HAP-1 (cell line): Measurements from ENCODE around the gene MAP3K5.

Experiments used
- DNase-seq, 2 experiments: peaks; one replicate each; pipeline ENCODE4 v3.0.0-alpha.2; 2016 to 2020; ENCODE audit warnings: low spot score in 2 of 2
- H3K27me3 ChIP-seq: fragments of 250-450 bp; sonication (Bioruptor Pico); 2 replicates; pipeline ENCODE4 v1.5.1; 2020; ENCODE audit warnings: low read depth, mild to moderate bottlenecking, moderate library complexity
- H3K36me3 ChIP-seq: fragments of 250-450 bp; sonication (Bioruptor Pico); replicated peaks from 2 replicates; pipeline ENCODE4 v1.5.1; 2020; ENCODE audit warnings: mild to moderate bottlenecking
- H3K4me1 ChIP-seq: fragments of 250-450 bp; sonication (Bioruptor Pico); 2 replicates; pipeline ENCODE4 v1.5.1; 2020; ENCODE audit warnings: mild to moderate bottlenecking
- H3K4me3 ChIP-seq: fragments of 250-450 bp; sonication (Bioruptor Pico); 2 replicates; pipeline ENCODE4 v1.5.1; 2020; ENCODE audit warnings: mild to moderate bottlenecking, moderate library complexity
- H3K9me3 ChIP-seq: fragments of 250-450 bp; sonication (Bioruptor Pico); 2 replicates; pipeline ENCODE4 v1.5.1; 2020; ENCODE audit warnings: mild to moderate bottlenecking, moderate library complexity
- in situ Hi-C: fragments of 300-500 bp; cut with MboI; formaldehyde crosslinking; loops from 3 replicates; pipeline ENCODE4 v1.14.3; 2020; ENCODE audit warnings: low sequenced_read_pairs, inconsistent platforms, mixed read lengths

MAP3K5 gene

GRCh38 chr6:136744889-136745288 lies 47.4 kb downstream of the MAP3K5 start:
- in situ Hi-C loops = no loop called here

DNA sequence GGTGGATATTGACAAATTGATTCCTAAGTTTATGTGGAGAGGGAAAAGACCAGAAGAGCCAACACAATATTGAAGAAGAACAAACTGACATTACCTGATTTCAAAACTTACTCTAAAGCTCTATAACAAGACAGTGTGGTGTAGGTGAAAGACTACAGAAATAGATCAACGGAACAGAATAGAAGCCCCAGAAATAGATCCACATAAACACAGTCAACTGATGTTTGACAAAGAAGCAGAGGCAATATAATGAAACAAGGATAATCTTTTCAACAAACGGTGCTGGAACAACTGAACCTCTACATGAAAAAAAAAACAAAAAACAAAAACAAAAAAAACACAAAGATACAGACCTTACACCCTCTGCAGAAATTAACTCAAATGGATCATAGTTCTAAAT lies 50.2 kb downstream of the MAP3K5 start:
- no peak for DNase-seq
- Histone ChIP-seq H3K36me3 (no peaks in the 10 kb centered on the region), H3K9me3 (no peaks in the 10 kb centered on the region), H3K27me3 (no peaks in the 10 kb centered on the region), H3K4me3 (no peak overlapping the region), H3K4me1 (peaks cover 19% of the 10 kb centered on the region)
- in situ Hi-C loops = no loop called here

More at GRCh38 chr6:136744889-136745288, 47.4 kb downstream of the MAP3K5 start:
- DNase-seq = no peak
- no peak overlapping the region for H3K4me3 ChIP-seq
- H3K4me1 ChIP-seq = peaks cover 19% of the 10 kb centered on the region
- no peaks in the 10 kb centered on the region for H3K27me3 ChIP-seq
- no peaks in the 10 kb centered on the region for H3K36me3 ChIP-seq
- H3K9me3 ChIP-seq = no peaks in the 10 kb centered on the region

GRCh38 chr6:136740050-136740974 lies 52.0 kb downstream of the MAP3K5 start:
- H3K27me3 ChIP-seq = no peaks in the 10 kb centered on the region
- H3K9me3 ChIP-seq = no peaks in the 10 kb centered on the region
- no peak for DNase-seq
- H3K4me1 ChIP-seq = peaks cover 11% of the 10 kb centered on the region
- H3K36me3 ChIP-seq = no peaks in the 10 kb centered on the region
- no peak overlapping the region for H3K4me3 ChIP-seq
- in situ Hi-C loops = no loop called here

DNA sequence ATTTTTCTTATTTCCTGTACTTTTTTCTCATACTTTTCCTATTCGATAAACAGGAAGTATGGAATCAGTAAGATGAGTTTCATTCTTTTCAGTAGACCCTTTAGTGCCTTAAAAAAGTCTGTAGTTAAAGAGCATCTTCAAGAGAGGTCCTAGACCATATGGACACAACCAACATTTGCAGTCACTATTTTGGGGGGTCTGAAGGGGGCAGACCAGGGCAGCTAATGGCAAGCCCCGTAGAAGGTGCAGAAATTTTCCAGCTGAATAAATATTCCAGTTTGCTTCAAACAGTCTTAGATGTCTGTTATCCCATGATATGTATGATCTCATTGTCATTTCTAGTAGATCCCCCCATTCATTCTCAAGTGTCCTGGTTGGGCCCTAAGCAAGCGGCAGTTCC lies 52.8 kb downstream of the MAP3K5 start:
- DNase-seq = no peak
- H3K9me3 ChIP-seq = no peaks in the 10 kb centered on the region
- no peaks in the 10 kb centered on the region for H3K27me3 ChIP-seq
- in situ Hi-C loops = no loop called here
- no peaks in the 10 kb centered on the region for H3K36me3 ChIP-seq
- H3K4me3 ChIP-seq = no peak overlapping the region
- peaks cover 11% of the 10 kb centered on the region for H3K4me1 ChIP-seq

GRCh38 chr6:136739071-136739470 lies 53.2 kb downstream of the MAP3K5 start:
- no peaks in the 10 kb centered on the region for H3K36me3 ChIP-seq
- H3K9me3 ChIP-seq = no peaks in the 10 kb centered on the region
- no peaks in the 10 kb centered on the region for H3K27me3 ChIP-seq
- peaks cover 11% of the 10 kb centered on the region for H3K4me1 ChIP-seq
- H3K4me3 ChIP-seq = no peak overlapping the region
- DNase-seq = no peak
- in situ Hi-C loops = no loop called here

DNA sequence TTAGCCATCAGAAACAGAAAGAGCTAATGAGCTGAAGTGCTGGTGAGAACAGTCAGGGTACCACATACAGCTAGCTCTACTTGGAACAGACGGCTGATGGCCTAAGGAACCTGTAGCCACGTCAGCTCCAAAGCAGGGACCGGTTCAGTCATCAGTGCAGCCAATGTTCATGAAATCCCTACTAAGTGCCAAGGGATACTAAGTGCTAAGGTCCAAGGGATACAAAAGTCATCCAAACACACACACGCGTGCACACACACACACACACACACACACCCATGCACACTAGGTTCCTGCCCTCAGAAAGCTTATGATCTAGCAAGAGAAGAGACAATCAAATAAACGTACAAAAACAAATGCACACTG lies 53.6 kb downstream of the MAP3K5 start:
- no peak for DNase-seq
- Histone ChIP-seq H3K27me3 (no peaks in the 10 kb centered on the region), H3K4me3 (no peak overlapping the region), H3K4me1 (peaks cover 11% of the 10 kb centered on the region), H3K36me3 (no peaks in the 10 kb centered on the region), H3K9me3 (no peaks in the 10 kb centered on the region)
- in situ Hi-C loops = no loop called here

- no peaks in the 10 kb centered on the region for H3K9me3 ChIP-seq
- H3K4me3 ChIP-seq = no peak overlapping the region
- in situ Hi-C loops = no loop called here
- DNase-seq = no peak
- H3K27me3 ChIP-seq = no peaks in the 10 kb centered on the region
- peaks cover 11% of the 10 kb centered on the region for H3K4me1 ChIP-seq
- H3K36me3 ChIP-seq = no peaks in the 10 kb centered on the region
These were observed 54.2 kb downstream of the MAP3K5 start for GRCh38 chr6:136737871-136738691.

GRCh38 chr6:136737374-136737844 lies 54.9 kb downstream of the MAP3K5 start:
- no peak for DNase-seq
- H3K36me3 ChIP-seq = no peaks in the 10 kb centered on the region
- in situ Hi-C loops = no loop called here
- no peak overlapping the region for H3K4me3 ChIP-seq
- H3K27me3 ChIP-seq = no peaks in the 10 kb centered on the region
- H3K4me1 ChIP-seq = peaks cover 11% of the 10 kb centered on the region
- no peaks in the 10 kb centered on the region for H3K9me3 ChIP-seq

DNA sequence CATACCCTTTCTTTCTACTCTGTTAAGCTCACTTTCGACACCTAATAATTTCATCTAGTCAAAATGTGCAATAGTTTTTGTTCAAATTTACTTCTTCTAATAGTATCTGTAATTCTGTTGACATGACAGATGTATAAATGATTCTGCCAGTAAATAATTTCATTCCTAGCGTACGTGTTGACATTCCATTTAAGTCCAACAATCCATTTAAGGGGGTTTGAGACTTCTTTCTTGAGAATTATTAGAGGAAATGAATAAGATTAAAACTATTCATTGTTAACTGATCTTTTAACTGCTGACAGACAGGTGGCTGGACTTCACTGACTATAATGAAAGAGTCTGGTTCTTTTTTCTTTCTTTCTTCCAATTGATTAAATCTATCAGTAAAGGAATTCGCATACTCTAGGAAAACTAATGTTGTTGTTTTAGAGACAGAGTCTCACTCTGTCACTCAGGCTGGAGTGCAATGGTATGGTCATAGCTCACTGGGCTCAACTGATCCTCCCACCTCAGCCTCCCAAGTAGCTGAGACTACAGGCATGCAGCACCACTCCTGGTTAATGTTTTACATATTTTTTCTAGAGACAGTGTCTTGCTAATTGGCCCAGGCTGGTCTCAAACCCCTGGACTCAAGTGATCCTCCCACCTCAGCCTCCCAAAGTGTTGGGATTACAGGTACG lies 55.9 kb downstream of the MAP3K5 start:
- Histone ChIP-seq H3K4me3 (no peak overlapping the region), H3K36me3 (no peaks in the 10 kb centered on the region), H3K9me3 (no peaks in the 10 kb centered on the region), H3K27me3 (no peaks in the 10 kb centered on the region), H3K4me1 (peaks cover 11% of the 10 kb centered on the region)
- no peak for DNase-seq
- in situ Hi-C loops = no loop called here

GRCh38 chr6:136734977-136735376 lies 57.3 kb downstream of the MAP3K5 start:
- Histone ChIP-seq H3K4me1 (peaks cover 3% of the 10 kb centered on the region; the same call in 1 of the 2 replicates), H3K36me3 (no peaks in the 10 kb centered on the region), H3K9me3 (no peaks in the 10 kb centered on the region), H3K4me3 (no peak overlapping the region), H3K27me3 (no peaks in the 10 kb centered on the region)
- in situ Hi-C loops = no loop called here
- DNase-seq = no peak

DNA sequence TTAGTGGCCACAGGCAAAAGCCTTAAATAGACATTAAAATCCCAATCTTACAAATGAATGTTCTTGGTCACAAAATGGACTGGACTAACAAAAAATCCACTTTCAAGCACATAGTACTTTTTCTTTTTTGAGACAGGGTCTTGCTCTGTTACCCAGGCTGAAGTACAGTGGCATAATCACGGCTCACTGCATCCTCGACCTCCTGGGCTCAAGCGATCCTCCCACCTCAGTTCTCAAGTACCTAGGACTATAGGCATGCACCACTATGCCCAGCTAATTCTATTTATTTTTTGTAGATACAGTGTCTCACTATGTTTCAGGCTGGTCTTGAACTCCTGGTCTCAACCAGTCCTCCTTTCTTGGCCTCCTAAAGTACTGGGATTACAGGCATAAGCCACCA lies 59.4 kb downstream of the MAP3K5 start:
- in situ Hi-C loops = no loop called here
- H3K27me3 ChIP-seq = no peaks in the 10 kb centered on the region
- H3K9me3 ChIP-seq = no peaks in the 10 kb centered on the region
- no peak overlapping the region for H3K4me3 ChIP-seq
- H3K36me3 ChIP-seq = no peaks in the 10 kb centered on the region
- no peak for DNase-seq
- peaks cover 3% of the 10 kb centered on the region; the same call in 1 of the 2 replicates for H3K4me1 ChIP-seq

DNA sequence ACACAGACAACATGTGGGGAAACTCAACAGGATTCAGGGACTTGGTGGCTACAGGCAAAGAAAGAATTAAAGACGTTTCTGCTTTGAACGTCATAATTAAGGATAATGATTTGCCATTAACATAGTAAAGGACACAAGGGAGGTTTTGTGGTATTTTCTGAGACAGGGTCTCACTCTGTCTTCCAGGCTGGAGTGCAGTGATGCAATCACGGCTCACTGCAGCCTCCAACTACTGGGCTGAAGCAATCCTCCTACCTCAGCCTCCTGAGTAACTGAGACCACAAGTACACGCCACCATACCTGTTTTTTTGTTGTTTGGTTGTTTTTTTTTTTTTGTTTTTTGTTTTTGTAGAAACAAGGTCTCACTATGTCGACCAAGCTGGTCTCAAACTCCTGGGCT lies 62.4 kb downstream of the MAP3K5 start:
- in situ Hi-C loops = no loop called here
- no peaks in the 10 kb centered on the region for H3K27me3 ChIP-seq
- H3K36me3 ChIP-seq = no peaks in the 10 kb centered on the region
- no peaks in the 10 kb centered on the region for H3K9me3 ChIP-seq
- no peak for DNase-seq
- no peaks in the 10 kb centered on the region for H3K4me1 ChIP-seq
- H3K4me3 ChIP-seq = no peak overlapping the region

- H3K4me1 ChIP-seq = no peaks in the 10 kb centered on the region
- in situ Hi-C loops = no loop called here
- H3K27me3 ChIP-seq = no peaks in the 10 kb centered on the region
- DNase-seq = no peak
- H3K36me3 ChIP-seq = no peaks in the 10 kb centered on the region
- H3K9me3 ChIP-seq = no peaks in the 10 kb centered on the region
- H3K4me3 ChIP-seq = no peak overlapping the region
These were observed 63.2 kb downstream of the MAP3K5 start for GRCh38 chr6:136728976-136729515.
